HFF-Myc (cell line): ENCODE data around the gene TNFRSF21.

Experiments used
- DNase-seq: peaks from one replicate; pipeline ENCODE4 v3.0.0-alpha.2; 2011; ENCODE audit warnings: low read depth; ENCODE audit errors: extremely low read depth
- H3K4me3 ChIP-seq: replicated peaks from 2 replicates; pipeline ENCODE4 v1.5.1; 2011; ENCODE audit warnings: low read depth, mild to moderate bottlenecking, control low read depth, low read length
- TF ChIP-seq, protein P1 (sequence below): IDR thresholded peaks from 2 replicates; pipeline ENCODE4 v1.5.1; 2012; ENCODE audit warnings: mild to moderate bottlenecking, low read depth, low read length, control low read depth; ENCODE audit errors: missing control alignments

The TNFRSF21 gene

DNA sequence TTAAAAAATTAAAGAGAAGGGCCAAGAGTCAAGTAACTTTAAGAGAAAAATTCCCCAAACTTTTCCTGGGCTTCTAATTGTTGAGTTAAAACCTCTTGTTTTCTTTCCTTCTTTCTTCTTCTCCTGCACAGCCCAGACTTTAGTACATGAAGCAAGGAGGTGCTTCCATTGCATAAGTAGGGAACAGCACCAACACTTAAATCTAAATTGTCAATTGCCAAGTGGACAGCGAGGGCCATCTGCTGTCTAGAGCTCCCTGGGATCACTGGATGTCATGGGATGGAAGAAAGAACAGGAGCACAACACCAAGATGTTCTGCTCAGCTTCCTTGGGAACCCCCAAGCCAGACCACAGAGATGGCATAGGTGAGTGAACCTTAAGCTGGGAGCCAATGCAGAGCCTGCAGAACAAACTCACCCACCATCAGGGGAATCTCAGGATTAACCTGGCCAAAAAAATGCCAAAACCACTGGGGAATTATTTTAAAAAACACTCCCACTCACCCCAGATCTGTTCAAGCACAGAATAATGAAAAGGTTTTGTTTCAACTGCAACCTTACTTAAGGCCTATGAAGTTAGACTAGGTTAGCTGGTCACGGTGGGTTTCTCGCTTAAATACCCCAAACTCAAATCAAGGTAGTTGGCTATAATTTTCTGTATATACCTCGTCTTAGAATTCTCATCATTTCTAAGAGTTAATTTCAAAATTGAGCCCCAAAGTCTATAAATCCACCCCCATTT, 67.8 kb downstream of the TNFRSF21 start:
- TF ChIP-seq, protein P1, sequence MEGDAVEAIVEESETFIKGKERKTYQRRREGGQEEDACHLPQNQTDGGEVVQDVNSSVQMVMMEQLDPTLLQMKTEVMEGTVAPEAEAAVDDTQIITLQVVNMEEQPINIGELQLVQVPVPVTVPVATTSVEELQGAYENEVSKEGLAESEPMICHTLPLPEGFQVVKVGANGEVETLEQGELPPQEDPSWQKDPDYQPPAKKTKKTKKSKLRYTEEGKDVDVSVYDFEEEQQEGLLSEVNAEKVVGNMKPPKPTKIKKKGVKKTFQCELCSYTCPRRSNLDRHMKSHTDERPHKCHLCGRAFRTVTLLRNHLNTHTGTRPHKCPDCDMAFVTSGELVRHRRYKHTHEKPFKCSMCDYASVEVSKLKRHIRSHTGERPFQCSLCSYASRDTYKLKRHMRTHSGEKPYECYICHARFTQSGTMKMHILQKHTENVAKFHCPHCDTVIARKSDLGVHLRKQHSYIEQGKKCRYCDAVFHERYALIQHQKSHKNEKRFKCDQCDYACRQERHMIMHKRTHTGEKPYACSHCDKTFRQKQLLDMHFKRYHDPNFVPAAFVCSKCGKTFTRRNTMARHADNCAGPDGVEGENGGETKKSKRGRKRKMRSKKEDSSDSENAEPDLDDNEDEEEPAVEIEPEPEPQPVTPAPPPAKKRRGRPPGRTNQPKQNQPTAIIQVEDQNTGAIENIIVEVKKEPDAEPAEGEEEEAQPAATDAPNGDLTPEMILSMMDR, result no peak
- H3K4me3 ChIP-seq, result no peak overlapping the region
- DNase-seq, result no peak

- H3K4me3 ChIP-seq, result no peak overlapping the region
- DNase-seq, result no peak
- TF ChIP-seq, protein P1, result no peak
These were observed 69.3 kb downstream of the TNFRSF21 start for GRCh38 chr6:47240277-47240890.

GRCh38 chr6:47239546-47239945, 70.2 kb downstream of the TNFRSF21 start:
- TF ChIP-seq, protein P1, result no peak
- no peak for DNase-seq
- no peak overlapping the region for H3K4me3 ChIP-seq

- no peak for DNase-seq
- no peak overlapping the region for H3K4me3 ChIP-seq
- TF ChIP-seq, protein P1, result no peak
These were observed 71.2 kb downstream of the TNFRSF21 start for GRCh38 chr6:47238456-47238995.

DNA sequence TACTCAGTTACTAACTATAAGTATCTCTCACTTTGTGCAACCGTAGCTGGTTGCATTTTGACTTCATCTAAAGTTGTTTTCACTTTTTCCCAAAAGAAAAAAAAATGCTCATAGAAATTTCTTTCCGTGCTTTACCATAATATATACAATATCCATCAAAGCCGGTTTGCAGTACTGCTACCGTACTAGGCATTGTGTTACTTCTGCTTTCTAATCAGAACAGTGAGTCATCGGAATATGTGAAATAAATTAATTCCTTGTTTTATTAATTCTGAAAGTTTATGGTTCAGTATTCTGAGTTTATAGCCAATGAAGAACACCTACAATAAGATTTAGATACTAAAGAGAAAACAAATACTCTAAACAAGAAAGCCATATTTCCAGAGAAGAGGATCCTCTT, 72.5 kb downstream of the TNFRSF21 start:
- no peak overlapping the region for H3K4me3 ChIP-seq
- TF ChIP-seq, protein P1, result no peak
- no peak for DNase-seq

DNA sequence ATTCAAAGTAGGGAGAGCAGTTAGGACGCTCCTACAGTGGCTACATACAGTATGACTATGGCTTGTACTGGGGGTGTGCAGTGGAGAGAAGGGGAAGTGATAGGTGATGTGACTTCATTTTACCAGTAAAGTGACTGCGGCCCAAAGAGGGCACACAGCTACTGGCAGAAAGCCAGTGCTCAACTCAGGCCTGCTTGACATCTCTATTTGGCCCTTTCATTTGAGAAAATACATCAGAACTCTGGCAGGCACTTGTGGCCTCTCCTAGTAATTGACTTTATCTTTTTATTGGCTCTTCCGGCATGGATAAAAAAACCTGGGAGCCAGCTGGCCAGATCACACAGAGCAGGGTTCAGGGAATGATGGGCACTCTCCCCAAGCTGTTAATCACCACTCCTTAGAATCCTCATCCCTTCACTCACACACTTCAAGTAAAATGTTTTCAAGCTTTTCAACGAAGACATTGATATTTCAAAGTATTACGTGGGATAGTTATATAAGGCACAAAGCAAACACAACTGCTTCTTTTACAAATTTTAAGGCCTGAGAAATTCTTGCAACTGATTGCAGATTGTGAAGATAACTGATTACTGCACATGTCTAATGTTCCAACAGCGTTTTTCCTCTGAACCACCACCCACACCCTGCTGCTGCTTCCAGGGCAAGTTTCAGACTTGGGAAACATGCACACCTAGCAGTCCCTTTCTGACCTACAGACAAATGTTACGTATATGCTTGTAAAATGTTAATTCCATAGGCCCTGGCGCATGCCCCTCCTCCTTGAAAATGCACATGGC, 73.5 kb downstream of the TNFRSF21 start:
- no peak for DNase-seq
- H3K4me3 ChIP-seq, result no peak overlapping the region
- TF ChIP-seq, protein P1, result no peak
